A549 treated with RU486 at 1 μM for 4 hours (cell line): ENCODE data around the gene MANEAL. TPM values are rescaled to one million over a fixed set of nuclear protein-coding genes. Genes with fewer than 3 reads are reported as not detected.

Experiments used
- total RNA-seq: library from RNA; stranded (reverse); fragments of 200-300 nt; extraction: Qiagen RNA extraction; gene quantifications from 5 replicates; pipeline ENCODE4 v1.2.3, GENCODE V29; 2022; ENCODE audit warnings: low read depth

MANEAL gene
- 20.5 to 27.2 TPM (median 25.5 TPM) in 5 replicates for total RNA-seq

GRCh38 chr1:37793773-37794371 is at the start of gene MANEAL:
TSS of gene MANEAL (plus strand) at chr1:37793847. CDS start at chr1:37794183, 336 bp downstream.

DNA sequence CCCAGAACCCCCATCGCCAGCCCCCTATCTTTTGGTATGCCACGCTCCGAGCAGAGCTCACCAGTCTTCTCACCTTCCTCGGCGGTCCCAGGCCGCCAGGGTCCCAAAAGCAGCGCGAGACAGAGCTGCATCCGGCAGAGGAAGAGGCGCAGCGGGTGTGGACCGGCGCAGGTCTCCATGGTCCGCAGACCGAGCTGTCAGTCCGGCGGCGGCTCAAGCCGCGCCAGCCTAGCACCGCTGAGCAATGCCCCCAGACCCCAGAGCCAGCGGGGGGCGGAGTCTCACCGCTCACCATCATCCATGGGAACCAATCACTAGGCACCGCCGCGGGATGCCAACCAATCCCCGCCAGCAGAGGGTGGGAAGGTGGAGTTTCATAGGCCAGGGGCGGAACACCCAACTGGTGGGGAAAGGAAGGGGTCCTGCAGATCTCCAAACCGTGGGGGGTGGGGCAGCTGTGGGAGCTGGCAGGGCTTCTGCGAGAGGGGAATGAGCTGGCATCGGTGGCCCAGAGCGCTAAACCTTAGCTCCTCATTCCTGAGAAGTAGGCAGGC is 28.7 kb upstream of the MANEAL start, which contains the start of gene EPHA10:
EPHA10 (minus strand) TSS at position 233 of the 554 bp plus-strand sequence; CDS start at position 179, 54 bp downstream.

GRCh38 chr1:37807555-37808368 is 14.1 kb downstream of the MANEAL start, which contains the start of the genes C1orf122 and YRDC:
TSS of gene C1orf122 (plus strand) at chr1:37807790. CDS start at chr1:37808405, 615 bp downstream.
TSS of gene YRDC (minus strand) at chr1:37808208. CDS start at chr1:37808180, 28 bp downstream.

Other genes starting within 250 kb of the MANEAL start
- 8.0 to 15.3 TPM (median 11.1 TPM) in 5 replicates for gene SNIP1, start 239.6 kb upstream of the MANEAL start, total RNA-seq
- gene DNALI1, start 236.9 kb upstream of the MANEAL start, total RNA-seq = 0.06 to 0.12 TPM in 2 of 5 replicates, not detected in the others
- gene GNL2, start 197.9 kb upstream of the MANEAL start, total RNA-seq = 54.1 to 70.9 TPM (median 61.7 TPM) in 5 replicates
- gene RSPO1, start 159.0 kb upstream of the MANEAL start, total RNA-seq = 0.03 to 0.15 TPM (median 0.09 TPM) in 4 of 5 replicates, not detected in the other
- 46.5 to 51.6 TPM (median 50.2 TPM) in 5 replicates for gene CDCA8, start 101.3 kb upstream of the MANEAL start, total RNA-seq
- gene EPHA10, start 28.7 kb upstream of the MANEAL start, total RNA-seq = 0.44 to 1.2 TPM (median 0.97 TPM) in 5 replicates
- 35.3 to 61.8 TPM (median 57.2 TPM) in 5 replicates for gene C1orf122, start 13.9 kb downstream of the MANEAL start, total RNA-seq
- gene YRDC, start 14.4 kb downstream of the MANEAL start, total RNA-seq = 11.9 to 22.3 TPM (median 20.5 TPM) in 5 replicates
- gene MTF1, start 65.7 kb downstream of the MANEAL start, total RNA-seq = 3.9 to 5.1 TPM (median 4.2 TPM) in 5 replicates
- 4.3 to 5.0 TPM (median 4.6 TPM) in 5 replicates for gene INPP5B, start 153.2 kb downstream of the MANEAL start, total RNA-seq
- gene SF3A3, start 196.2 kb downstream of the MANEAL start, total RNA-seq = 52.9 to 107 TPM (median 55.3 TPM) in 5 replicates
- 7.1 to 9.2 TPM (median 8.9 TPM) in 5 replicates for gene FHL3, start 211.7 kb downstream of the MANEAL start, total RNA-seq
- 38.8 to 70.4 TPM (median 48.0 TPM) in 5 replicates for gene UTP11, start 218.9 kb downstream of the MANEAL start, total RNA-seq